ENCODE data around the gene CMIP.

Gene CMIP

DNA sequence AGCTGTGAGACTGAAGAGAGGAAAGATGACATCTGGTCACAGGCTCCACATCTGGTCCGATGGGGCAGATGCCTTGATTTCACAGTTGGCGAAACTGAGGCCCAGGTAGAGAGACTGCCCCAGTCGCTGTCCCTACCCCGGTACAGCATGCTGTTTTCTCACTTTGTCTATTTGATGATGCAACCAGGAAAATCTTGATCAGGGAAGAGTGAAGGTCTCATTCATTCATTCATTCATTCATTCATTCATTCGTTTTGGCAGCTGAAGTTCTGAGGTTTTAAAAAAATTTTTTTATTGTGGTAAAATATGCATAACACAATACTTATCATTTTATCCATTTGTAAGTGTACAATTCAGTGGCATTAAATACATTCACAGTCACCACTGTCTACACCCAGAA is 19.7 kb downstream of the CMIP start:
- DNase-seq: no peak

DNA sequence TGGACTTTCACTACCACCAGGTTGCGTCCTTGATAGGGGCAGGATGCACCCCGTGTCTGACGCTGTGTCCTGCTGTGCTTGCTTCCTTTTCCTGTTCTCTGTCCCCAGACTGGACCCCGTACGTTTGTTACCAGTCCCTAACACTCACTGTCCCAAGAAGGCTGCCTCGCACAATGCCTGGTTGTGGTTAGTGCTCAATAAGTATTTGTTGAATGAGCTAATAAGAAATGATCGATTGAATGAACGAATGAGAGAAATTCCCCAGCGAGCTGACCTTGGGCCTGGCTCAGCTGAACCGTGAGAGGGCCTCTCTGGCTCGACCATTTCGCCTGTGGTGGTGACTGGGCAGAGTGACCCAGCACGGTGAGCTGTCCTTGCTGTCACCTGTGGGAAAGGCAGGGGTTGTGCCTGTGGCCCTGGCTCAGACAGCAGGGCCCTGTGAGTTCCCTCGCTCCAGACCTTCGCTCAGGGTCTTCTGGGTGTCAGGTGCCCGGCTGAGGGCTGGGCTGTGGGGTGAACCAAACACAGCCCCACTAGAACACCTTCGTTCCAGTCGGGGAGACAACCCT is 20.9 kb downstream of the CMIP start:
- no peak for DNase-seq

DNA sequence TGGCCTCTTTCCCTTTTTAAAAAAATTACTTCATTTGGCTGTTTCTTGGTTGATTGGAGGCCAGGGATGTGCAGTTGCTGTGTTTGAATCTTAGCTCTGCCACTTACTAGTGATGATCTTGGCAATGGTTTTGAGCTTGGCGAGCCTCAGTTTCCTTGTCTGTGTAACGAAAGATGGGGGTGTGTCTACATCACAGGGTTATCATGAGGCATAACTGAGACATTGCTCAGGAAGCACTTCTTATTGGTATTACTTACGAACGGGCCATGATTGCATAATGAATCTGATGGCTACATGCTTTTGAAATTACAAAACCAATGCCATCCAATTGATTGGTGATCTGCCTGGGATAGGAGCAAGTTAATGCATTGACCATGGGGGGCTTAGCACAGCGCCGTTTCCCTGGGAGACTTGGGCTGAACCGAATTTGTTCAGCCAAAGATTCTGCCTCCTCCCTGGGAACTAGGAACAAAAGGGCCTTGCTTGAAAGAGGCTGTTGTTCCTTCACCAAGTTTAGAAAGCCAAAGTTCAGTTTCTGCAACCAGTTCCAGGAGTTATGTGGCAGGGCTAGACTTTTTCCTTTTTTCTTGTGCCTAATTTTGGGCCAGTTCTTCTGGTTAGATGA is 21.9 kb downstream of the CMIP start:
- DNase-seq: no peak

GRCh38 chr16:81467072-81467471 is 22.5 kb downstream of the CMIP start:
- DNase-seq: no peak

GRCh38 chr16:81467815-81468214 is 23.2 kb downstream of the CMIP start:
- no peak for DNase-seq

DNA sequence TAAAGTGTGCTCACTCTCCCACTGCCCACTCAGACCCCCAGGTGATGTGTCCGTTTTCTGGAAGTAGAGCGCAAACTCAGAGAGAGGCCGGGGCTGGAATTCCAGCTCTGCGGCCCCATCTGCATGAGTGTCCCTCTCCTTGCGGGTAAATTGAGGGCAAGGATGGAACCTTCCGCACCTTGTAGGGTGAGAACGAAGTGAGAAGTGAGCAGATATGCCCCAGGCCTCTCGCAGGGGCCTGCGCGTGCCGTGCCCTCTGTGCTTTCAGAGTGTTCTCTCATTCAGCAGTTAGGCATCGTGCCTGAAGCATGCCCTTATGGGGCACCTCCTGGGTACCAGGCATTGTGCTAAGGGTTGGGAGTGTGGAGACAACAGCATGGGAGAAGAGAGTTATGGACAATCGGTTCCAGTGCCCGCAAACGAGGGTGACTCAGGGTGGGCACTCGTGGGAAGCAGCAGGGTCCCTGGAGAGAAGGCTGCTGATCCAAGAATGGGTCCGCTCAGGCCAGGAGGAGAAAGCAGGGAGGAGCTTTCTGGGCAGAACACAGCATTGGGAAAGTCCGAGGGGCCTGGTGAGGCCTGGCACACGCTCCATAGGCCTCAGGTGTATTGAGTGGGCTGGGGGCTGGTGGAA is 23.8 kb downstream of the CMIP start:
- DNase-seq: no peak

GRCh38 chr16:81469183-81469677 is 24.6 kb downstream of the CMIP start:
- DNase-seq: no peak

- DNase-seq: peak; percentile 32 to 38
These were observed 25.3 kb downstream of the CMIP start for GRCh38 chr16:81469710-81470535.

- no peak for DNase-seq
These were observed 26.4 kb downstream of the CMIP start for GRCh38 chr16:81470796-81471636.

DNA sequence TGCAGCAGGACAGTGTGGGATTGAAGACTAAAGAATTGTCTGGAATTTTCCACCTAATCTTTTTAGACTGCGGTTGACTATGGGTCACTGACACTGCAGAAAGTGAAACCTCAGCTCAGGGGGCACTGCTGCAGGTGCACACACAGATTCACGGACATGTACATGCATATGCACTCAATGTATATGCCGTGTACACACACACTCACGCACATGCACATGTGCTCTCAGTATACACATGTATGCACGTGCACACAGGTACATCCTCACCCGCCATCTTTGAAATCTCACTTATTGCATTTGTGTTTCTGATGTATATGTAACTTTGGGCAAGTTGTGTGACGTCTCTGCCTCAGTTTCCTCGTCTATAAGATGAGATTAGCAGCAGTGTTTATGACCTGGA is 27.3 kb downstream of the CMIP start:
- DNase-seq: no peak

DNA sequence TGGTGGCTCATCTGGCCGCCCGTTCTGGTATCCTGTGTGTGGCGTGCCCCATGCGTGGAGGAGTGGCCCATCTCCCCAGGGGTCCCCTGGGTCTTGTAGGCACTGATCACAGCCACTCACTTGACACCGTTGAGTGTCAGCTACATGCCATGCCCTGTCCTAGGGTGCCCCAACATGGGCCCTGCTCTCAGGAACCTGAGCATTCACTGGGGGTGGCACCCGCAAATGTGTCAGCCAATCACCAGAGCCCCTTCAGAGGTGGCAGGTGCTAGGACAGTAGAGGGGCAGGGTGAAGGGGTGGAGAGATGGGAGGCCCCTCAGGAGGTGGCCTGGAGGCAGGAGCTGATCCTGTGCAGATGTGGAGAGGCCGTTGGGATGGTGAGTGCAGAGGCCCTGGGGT is 27.8 kb downstream of the CMIP start:
- no peak for DNase-seq

- DNase-seq: no peak
These were observed 28.5 kb downstream of the CMIP start for GRCh38 chr16:81473066-81473488.

DNA sequence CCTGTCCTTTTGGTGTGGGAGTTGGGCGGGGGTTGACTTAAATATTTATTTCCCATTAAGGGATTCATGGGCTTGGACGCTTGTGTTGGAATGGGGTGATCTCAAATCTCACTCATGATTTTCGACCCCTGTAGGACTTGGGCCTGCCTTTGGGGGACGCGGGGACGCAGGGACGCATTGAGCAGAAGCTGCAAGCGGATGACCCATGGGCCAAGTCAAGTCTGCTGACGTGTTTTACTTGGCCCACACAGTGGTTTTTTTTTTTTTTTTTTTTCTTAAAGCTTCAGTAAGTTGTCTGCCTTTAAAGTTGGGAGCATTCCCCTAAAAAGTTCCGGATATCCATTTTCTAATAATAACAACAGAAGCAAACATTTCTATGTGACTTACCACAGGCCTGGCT is 28.9 kb downstream of the CMIP start:
- no peak for DNase-seq

- DNase-seq: no peak
These were observed 29.7 kb downstream of the CMIP start for GRCh38 chr16:81473969-81474959.

- no peak for DNase-seq
These were observed 33.4 kb downstream of the CMIP start for GRCh38 chr16:81477697-81478693.

DNA sequence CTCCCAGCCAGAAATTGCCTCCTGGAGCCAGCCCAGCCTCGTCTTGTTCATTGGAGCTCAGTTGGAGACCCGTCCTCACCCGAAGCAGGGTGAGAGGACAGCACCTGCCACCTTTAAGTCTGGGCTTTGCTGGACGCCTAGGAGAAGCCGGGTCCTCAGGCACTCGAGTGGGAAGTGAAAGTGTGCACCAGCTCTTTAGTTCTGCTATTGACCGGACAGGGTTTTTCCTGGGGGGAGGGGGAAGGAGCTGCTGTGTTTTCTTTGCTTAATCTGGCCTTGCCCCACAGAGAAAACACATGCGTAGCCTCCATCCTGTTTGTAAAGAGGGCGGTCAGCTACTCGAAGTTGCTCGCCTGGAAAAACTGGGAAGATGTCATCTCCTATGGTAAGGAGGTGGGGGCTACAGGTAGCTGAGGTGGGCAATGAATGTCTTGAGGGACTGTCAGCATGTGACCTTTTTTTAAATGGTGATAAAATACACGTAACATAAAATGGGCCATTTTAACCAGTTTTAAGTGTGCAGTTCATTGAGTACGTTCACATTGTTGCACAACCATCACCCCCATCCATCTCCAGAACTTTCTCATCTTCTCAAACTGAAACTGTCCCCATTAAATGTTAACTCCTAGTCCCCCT is 34.4 kb downstream of the CMIP start:
- DNase-seq: no peak

- DNase-seq: no peak
These were observed 36.1 kb downstream of the CMIP start for GRCh38 chr16:81480606-81481206.

GRCh38 chr16:81481207-81481821 is 36.7 kb downstream of the CMIP start:
- DNase-seq: peak in 1 of 2 experiments; percentile 33
